A673 (cell line): ENCODE data around the gene CYP4F11.

ENCODE experiments used
- EZH2 ChIP-seq: fragments of 200-600 bp; sonication (generic); IDR thresholded peaks from 2 replicates; pipeline ENCODE4 v1.6.1; 2017; ENCODE audit warnings: borderline replicate concordance, low read depth, mild to moderate bottlenecking, mixed read lengths, antibody characterized with exemption, low read length; ENCODE audit not compliant: poor library complexity, severe bottlenecking
- TF ChIP-seq, protein P1 (sequence below): fragments of 300-800, 200-600 bp; sonication (generic); conservative IDR thresholded peaks from 2 replicates; pipeline ENCODE4 v1.5.1; 2017; ENCODE audit warnings: low read depth, mild to moderate bottlenecking, antibody characterized with exemption, low read length, moderate library complexity, mixed read lengths

- TF ChIP-seq, protein P1, sequence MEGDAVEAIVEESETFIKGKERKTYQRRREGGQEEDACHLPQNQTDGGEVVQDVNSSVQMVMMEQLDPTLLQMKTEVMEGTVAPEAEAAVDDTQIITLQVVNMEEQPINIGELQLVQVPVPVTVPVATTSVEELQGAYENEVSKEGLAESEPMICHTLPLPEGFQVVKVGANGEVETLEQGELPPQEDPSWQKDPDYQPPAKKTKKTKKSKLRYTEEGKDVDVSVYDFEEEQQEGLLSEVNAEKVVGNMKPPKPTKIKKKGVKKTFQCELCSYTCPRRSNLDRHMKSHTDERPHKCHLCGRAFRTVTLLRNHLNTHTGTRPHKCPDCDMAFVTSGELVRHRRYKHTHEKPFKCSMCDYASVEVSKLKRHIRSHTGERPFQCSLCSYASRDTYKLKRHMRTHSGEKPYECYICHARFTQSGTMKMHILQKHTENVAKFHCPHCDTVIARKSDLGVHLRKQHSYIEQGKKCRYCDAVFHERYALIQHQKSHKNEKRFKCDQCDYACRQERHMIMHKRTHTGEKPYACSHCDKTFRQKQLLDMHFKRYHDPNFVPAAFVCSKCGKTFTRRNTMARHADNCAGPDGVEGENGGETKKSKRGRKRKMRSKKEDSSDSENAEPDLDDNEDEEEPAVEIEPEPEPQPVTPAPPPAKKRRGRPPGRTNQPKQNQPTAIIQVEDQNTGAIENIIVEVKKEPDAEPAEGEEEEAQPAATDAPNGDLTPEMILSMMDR, result no peak
- no peak for TF ChIP-seq EZH2
Observed at GRCh38 chr19:15869873-15870272, 64.5 kb downstream of the CYP4F11 start.
